ENCODE data around the gene ITCH.

GRCh38 chr20:34333786-34334185, 29.3 kb upstream of the ITCH start:
- TF ChIP-seq CTCF (IDR thresholded peaks at IDR 0.05; ENCODE audit: low read depth, low read length), result no peak
- TF ChIP-seq EZH2phosphoT487 (IDR thresholded peaks at IDR 0.05; ENCODE audit: low read depth), result no peak
